Brain pericyte (primary cell): ENCODE measurements around the gene ESPL1.

Experiments used
- DNase-seq: peaks from one replicate; pipeline ENCODE4 v3.0.0-alpha.2; 2012; ENCODE audit warnings: low read depth, low spot score

Gene ESPL1

DNA sequence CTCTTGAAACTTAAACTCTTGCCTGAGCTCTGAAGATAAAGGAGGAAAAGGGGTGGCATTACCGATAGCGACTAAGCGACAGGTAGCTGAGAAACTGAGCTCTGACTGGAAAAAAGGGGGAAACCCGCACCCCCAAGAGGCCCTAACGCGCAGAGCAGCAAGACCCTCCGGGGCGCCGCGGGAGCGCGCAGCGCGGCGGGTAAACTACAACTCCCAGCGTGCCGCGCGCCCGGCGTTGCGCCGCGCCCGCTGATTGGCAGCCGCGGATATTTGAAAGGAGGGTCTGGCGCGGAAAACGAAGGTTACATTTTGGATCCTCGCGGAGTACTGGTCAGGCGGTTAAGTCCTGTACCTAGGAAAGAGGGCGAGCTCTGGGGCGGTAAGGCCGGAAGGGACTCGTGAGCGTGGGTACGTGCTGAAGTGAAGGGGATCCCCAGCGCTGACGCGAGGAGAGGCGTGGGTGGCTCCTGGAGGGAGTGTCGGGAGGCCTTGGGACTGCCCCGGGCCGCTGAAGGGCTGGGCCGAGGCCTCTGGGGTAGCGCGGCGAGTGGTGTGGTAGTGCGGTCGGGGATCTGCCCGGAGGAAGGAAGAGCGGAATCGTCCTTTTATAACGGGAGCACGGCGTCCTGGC, at the start of gene ESPL1:
TSS of gene ESPL1 (plus strand) at position 301 of the 631 bp plus-strand sequence. CDS start 468 bp downstream, outside the sequence.
- DNase-seq, result no peak

DNA sequence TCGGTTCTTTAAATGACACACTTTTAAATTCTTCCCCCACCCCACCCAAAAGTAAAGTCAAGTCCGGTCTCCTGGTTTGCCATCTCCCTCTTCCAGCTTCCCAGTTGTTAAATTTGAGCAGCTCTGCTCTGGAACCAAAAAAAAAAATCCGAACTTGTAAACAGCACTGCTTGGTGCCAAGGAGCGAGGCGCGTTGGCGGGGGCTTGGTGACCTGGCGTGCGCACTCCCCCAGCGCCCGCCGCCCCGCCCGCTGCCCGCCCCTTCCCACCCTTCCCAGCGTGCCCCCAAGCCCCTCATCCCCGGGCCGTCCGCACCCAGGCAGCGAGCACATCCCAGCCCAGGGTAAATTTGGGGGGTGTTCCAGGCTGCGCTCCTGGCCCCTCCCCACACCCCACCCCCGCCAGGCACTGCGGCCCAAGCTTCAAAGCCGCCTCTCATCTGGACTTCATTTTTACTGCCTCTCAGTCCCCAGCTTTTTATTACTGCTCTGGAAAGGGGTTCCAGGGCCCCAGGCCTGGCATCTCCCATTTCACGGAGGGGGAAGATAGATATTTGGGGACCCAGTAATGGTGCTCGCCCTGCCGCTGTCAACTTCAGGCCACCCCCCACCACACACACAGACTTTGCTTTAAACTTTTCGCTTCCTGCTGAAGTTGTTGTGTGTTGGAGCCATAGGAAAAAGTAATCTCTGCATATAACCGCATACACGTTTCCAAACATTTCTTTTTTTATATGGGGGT, 49.4 kb upstream of the ESPL1 start:
- DNase-seq, result no peak

DNA sequence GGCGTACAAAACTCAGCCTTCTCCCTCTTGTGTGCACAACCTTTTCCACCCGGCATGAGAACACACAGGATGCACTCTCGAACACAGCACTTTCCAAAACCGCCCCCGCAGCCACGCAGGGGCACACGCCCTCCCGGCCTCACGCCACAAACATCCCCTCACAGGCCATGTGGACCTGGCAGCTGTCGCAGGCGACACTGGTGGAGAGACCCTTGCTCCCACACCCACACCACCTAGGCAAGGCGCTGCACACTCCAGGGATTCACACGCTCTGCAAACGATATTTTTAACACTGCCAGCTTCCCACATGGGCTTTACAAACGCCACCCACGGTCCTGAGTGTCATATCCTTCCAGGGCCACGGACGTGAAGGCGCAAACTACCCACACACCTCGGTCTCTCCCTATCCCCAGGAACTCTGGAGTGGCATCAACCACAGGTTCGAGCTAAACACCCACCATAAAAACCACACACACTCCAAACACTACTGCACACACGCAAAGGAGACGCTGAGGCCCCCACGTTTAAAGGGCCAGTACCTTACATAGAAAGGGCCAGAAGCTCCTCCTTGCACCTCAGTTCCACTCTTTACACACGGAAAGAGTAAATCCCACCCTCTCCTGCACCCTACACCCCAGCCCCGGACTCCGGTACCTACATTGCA, 48.7 kb upstream of the ESPL1 start:
- no peak for DNase-seq

DNA sequence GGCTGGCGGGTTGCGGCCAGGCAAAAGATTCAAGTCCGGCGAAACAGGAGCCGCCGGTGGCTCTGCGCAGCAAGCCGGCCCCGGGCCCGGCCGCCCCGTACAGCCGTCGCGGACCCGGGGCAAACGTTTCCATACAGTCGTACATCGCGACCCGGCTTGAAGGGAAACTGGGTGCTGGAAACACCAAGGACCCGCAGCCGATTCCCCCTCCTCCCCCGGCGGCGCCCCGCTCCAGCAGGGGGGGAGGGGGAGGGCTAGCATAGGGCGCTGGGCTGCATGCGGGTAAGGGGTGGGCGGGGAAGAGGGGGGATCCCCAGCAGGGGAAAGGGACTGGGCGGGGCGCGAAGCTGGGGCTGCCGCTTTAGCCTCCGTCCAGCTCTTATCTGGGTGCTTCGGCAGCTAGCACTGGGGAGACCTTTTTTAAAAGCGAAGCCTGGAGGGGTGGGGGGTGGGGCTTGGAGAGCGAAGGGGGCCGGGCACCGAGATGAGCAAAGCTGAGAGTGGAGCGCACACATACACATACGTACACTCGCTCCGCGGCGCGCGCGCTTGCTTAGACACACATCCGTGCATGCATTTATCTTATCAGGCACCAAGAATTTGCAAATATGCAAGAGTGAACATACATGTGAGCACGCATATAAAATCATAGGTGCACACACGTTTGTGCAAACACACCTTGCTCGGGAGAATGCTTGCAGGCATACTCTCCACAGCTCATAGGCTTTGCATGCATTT, 48.0 kb upstream of the ESPL1 start:
- no peak for DNase-seq

DNA sequence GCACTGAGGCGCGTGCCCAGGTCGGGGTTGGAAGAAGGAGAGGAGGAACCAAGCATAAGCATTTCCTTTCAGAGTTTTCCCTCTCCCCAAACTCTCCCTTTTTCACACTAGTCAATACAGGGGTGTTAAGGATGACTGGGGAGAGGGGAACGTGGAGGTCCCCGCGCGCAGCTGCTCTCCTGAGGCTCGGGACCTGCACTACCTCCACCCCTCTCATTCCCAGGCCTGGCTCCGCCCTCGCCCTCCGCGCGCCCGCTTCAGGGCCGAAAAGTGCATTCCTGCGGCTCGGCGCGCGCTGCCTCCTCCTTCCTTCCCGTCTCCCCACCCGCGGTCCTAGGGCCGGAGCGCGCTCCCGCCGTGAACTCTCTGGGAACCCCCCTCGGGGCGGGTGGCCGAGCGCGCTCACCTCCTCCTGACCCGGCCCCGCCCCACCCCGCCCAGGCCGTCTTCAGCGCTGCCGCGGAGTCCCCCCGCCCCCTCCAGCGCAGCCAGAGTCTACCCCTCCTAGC, 47.4 kb upstream of the ESPL1 start:
- DNase-seq, result peak; percentile 45

DNA sequence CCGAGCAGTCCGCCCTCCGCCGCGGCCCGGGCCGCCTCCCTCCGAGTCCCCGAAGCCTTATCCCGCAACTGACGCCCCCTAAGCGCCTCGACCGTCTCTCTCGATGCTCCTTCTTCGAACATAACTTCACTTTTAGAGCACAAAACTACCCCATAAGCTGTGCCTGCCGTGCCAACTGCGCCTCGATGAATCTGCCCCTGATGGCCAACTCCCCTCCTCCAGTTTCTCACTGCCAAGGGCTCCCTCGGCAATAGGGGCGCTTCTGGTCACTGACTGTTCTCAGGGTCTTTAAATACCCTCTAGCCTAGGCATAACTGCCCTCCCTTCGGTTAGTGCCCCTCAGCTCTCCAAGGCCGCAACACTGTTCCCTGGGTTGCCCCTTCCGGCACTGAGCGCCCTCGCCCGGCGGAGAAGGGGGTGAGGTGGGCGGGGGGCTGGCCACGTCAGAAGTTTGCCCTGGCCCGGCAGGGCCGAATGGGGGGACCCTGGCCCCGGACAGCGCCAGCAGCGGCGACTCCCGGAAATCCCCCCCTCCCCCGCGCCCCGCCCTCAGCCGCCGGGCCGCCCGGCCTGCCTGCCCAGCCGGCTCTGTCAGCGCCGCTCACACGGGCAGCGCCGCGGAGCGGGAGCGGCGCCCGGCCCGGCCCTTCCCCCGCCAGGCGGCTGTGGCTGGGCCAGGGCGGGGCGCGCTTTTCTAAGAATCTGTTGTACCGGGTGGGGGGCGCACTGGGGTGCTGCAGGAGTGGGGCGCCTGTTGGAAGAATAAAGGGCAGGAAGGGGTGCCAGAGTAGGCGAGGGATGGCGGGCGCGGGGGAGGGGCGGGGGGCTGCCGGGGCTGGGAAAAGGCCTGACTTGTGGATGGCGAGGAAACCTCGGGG, 46.7 kb upstream of the ESPL1 start:
- no peak for DNase-seq

DNA sequence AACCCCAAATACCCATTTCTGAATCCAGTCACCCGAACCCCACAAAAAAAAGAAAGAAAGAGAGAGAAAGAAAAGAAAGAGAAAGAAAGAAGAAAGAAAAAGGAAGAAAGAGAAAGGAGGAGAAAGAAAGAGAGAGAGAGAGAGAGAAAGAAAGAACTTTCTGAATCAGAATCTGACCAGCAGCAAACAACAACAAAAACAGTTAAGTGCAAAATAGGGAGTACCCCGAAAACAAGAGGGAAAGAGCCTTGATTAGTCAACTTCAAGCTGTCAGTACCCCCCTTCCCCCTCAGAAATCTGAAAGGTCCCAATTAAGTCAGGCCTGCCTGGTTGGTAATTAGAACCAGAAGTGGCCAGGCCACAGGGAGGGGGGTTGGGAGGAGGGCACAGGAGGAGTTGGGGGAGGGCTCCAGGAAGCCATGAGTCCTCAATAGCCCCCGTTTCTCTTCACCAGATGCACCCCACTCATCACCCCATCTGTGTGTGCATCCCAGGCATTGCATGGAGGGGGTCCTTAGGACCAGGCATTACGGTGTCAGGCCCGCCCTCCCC, 45.9 kb upstream of the ESPL1 start:
- no peak for DNase-seq

DNA sequence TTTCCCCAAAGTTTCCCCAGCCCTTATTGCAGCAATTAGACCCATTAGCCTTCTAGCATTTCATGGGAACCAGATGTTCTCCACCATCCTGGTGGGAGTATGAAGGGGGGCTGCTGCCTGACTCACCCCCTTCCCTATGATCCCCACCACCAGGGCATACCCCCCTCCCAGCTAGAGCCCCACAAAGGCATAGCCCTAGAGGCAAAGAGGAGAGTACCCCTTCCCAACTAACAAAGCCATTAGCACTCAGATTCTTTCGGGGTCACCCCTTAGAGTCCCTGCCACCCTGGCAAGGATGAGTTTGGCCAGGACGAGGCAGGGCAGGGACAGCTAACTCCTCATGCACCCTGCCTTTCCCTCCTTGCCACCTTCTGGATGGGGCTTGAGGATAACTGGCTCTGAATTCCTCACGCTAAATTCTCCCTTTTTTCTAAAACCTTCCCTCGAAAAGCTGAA, 45.3 kb upstream of the ESPL1 start:
- DNase-seq, result no peak

DNA sequence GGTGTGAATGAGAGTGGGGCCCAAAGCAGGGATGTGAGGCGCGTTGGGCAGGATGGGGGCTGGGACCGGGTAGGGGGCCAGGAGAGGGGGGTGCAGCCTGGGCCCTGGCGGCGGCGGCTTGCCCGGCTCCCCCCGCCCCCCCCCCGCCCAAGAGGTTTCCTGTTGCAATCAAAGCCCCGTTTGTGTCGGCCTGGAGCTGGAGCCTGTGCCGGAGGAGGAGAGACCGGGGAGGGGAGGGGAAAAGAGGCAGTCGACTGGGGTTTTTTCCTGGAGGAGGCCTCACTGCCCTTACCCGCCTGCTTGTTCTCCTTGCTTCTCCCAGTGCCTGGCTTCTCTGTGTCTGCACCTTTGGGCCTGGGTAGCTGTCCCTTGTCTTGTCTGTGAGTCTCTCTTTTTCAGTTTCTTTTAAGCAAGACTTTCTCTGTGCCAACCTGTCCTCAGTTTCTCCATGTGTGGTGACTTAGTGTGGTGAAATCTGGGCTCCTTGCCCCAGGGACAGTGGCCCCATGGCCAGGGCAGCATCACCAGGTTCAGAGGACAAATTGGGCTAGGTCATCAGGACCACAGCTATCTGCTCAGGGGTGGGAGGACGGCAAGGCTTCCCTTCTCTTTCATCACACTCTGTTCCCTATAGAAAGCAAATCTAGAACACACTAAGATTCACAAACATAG, 44.6 kb upstream of the ESPL1 start:
- DNase-seq, result no peak

DNA sequence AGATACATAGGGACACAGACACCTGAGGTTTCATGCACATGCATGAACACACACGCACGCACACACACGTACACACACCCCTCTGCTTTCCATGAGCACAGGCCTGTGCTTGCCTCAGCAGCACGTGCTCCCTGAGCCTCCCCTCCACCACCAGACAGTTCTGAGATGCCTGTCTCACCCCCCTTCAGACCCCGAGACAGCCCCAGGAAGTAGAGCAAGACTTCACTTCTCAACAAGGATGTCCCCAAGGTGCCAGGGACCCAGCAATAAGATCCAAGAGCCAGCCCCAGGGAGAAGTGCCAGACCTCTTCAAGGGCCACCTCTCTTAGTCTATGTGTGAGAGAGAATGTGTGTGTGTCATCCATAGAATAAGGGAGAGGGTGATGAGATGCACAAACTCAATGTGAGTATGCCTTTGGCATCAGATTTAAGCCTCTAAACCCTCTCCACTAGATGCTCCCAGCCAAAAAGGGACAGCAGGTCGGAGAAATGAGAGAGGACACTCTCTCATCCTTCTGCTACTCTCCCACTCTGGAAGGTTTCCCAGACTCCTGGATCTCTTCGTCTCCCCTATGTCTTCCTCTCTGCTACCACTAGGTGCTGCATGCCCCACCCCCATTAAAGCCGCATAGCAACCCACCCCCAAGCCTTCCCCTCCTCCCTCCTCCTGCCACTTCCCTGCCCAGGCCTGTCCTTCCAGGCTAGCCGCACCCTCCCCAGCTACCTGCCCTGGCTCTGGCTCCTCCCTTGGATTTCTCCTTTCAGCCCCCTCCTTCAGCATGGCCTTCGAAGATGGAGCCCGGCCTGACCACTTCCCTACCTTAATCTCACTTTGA, 43.8 kb upstream of the ESPL1 start:
- DNase-seq, result no peak

DNA sequence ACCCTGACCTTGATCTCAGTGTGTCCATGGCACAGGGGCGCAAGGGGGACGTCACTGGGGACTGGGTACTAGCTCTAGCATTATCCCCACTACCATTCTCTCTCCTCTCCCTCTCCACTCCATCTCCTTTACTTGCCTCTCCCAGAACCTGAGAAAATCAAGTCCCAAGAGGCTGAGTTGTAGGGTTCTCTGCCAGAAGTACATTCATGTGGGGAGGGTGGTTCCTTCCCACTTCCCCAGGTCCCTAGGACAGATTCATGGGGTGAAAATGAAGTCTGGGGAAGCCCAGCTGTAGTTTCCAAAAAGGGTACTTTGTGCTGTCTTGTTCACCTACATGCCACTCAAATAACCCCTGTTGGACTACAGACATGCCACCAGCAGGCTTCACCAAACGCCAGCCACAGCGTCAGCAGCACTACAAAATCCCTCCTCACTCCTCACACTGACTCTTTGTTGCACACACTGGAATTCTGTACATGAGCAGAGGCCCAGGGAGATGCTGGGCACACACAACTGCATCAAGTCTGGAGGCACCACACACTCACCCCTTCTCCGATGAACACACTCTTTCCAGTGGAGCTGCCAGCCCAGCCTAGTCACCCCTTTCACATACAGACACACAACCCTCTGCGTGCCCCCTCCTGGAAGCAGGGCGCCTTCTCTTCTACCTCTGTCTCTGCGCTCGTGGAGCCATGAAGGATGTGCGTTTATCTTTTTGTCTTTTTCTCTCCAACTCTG, 43.0 kb upstream of the ESPL1 start:
- no peak for DNase-seq

DNA sequence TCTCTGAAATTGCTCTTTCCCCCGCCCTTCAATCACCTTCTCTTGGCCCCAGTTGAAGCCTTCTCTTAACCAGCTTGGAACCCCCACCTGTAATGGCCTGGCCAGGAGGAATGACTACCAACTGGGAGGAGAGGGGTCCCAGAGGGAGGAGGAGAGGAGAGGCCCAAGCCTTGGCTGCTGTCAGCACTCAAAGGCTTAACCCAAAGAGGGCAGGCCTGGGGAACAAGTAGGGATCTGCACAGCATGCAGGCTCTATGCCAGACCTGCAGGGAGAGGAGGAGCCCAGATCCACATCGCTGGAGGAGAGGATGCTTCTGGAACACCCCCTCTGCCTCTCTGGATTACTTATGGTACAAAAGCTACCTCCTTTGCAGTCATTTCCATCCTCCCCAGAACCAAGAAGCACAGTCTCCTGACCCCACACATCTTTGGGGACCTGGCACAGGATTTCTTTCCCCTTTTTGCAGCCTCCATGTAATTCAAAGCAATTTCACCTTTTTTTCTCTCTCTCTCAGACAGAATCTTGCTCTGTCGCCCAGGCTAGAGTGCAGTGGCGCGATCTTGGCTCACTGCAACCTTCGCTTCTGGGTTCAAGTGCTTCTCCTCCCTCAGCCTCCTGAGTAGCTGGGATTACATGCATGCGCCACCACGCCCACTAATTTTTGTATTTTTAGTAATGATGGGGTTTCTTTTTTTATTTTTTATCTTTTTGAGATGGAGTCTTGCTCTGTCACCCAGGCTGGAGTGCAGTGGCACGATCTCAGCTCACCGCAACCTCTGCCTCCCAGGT, 42.3 kb upstream of the ESPL1 start:
- no peak for DNase-seq

DNA sequence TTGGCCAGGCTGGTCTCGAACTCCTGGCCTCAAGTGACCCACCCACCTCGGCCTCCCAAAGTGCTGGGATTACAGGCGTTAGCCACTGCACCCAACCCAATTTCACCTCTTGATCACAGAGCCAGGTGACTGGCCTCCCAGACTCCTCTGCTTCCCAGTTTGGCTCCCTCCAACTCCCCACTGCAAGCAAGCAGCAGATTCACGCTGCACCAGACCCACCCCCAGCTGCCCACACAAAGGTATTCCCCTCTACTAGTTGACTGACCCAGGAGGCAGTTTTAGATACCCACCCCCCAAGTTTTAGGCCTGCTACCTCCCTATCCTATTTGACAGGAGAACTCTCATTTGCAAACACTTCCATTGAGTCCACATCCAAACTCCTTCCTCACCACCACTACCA, 41.3 kb upstream of the ESPL1 start:
- no peak for DNase-seq

DNA sequence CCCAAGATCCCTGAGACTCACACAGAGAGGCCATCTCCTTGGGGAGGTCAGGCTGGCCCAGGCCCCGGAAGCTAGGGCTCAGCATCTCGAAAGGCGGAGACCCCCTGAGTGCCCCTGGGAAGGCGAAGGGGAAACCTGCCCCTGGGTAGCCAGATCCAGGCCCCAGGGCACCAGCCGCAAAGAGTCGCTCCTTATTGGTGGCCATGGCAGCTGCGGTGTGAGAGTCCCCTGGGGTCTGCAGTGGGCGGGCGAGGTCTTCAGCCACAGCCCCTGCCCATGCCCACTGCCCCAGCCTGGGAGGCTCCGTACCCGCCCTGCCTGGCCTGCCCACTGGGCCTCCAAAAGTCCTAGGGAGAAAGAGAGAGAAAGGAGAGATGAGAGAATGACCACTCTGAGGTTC, 40.8 kb upstream of the ESPL1 start:
- DNase-seq, result no peak

DNA sequence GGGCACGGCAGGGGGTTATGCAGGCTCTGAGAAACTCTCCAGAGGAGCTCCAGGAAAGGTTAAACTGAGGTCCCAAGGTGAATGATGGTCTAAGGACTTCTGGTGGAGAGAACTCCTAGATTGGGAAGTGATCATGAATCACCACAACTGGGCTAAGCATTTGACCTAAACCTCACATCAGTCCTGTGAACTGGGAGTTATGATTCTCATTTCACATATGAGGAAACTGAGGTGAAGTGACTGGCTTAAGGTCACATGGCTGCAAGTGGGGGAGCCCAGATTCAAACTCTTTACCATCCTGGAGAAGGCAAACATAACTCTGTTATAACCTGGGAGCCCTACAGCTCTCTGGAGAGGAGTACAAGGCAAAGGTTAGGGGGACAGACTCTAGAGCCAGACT, 40.3 kb upstream of the ESPL1 start:
- no peak for DNase-seq

DNA sequence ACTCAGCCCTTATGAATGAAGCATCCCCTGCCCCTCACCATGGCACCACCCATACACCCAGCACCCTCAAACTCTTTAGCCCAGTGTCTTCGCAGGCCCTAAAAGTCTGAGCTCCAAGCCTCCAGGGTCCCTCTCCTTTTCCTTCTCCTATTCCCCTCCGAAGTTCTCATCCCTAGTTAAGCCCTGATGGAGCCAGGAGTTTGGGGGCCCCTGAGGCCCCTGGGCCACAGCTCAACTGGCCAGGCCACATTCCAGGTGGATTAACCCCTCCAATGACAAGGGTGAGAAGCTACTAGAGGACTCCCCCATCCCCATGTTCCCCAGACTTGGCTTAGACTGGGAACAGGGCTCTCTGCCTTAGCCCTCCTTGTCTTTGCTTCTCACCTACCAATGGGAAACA, 38.6 kb upstream of the ESPL1 start:
- DNase-seq, result no peak

DNA sequence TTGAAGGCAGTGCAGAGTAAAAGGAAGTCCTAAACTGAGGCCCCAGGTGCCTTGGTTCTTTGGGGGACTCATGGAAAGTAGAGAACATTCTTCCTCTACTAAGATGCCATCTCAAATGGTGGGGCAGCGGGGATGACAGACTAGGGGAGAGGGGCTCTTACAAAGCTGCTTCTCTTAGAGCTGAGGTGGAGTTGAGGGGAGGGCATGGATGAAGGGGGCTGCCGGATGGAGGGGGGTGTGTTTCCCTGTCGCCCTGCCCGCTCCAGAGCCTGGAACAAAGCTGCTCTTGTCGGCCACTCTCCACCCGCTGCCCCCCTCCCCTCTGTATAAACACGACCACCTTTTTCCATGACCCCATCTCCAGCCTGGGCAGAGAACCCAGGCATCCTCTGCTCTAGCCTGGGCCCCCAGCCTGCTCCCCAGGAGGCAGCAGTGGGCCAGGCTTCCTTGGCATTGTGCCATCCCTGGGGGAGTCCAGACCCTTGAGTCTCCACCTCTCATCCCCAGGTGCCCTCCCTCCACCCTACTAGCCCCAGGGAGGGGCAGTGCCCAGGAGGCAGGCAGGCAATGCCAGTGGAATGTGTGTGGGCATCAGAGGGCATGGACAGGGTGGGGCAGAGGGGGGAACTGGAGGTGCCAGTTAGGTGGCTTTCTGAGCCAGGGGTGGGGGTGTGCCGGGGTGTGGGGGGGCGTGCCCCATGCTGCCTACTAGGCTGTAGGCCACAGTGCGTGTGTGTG, 37.8 kb upstream of the ESPL1 start:
- DNase-seq, result no peak
